ENCODE measurements around the gene DLK1. TPM values are rescaled to one million over a fixed set of nuclear protein-coding genes. Genes with fewer than 3 reads are reported as not detected.

DLK1 gene
- total and polyA plus RNA-seq, 8 donors, result 0.25 to 1.7 (median 1.6) TPM; not detected in 1

GRCh38 chr14:100782516-100783320 is 56.0 kb downstream of the DLK1 start:
- TF ChIP-seq CTCF (IDR thresholded peaks at IDR 0.05), result no peak
- Histone ChIP-seq H3K27ac (no peak overlapping the region), H3K9me3 (no peaks in the 10 kb centered on the region), H3K4me3 (no peak overlapping the region), H3K36me3 (no peaks in the 10 kb centered on the region), H3K27me3 (no peaks in the 10 kb centered on the region), H3K4me1 (no peaks in the 10 kb centered on the region)
- DNase-seq, result no peak
- intact Hi-C loops (cut with DNase I), result no loop called here
- no peak for ATAC-seq

DNA sequence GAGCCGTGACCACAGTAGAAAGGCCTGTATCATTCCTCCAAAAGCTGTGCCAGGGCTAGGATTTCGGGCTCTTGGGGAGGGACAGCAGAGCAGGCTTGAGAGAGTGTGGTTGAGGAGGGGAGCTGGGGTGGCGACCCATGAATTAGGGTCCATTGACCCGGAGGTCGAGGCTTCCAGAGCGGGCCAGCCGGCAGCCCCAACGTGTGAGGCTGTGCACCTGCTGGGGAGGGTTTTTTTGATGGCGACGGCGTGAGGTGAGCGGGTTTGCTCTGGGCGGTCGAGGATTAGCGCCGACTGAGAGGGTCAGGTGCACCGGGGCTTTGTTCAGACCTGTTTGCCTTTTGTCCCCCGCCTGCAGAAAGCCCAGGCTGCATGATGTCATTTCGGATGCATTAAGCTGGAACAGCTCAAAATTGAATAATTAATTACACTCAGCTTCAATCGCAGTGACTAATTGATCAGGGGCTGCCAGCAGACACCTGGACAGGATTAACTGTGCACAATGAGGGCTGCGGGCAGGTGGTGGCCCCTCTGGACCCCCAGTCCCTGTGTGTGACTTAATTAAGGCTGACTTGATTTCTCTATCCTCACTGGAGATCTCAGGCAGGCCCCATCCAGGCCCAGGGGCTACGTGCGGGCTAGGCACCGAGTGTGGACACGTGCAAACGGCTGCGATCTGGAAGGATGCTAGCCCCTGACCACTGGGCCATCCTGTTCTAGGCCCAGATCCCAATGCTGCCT is 57.1 kb downstream of the DLK1 start:
- no peak overlapping the region for H3K4me3 ChIP-seq
- intact Hi-C loops (cut with DNase I), result no loop called here
- no peak for TF ChIP-seq CTCF (IDR thresholded peaks at IDR 0.05)
- DNase-seq (peak in 1 of 4 donors; percentile 23), ATAC-seq (no peak)
- H3K36me3 ChIP-seq, result no peaks in the 10 kb centered on the region
- no peaks in the 10 kb centered on the region for H3K27me3 ChIP-seq
- no peaks in the 10 kb centered on the region for H3K4me1 ChIP-seq
- H3K27ac ChIP-seq, result no peak overlapping the region
- H3K9me3 ChIP-seq, result no peaks in the 10 kb centered on the region

DNA sequence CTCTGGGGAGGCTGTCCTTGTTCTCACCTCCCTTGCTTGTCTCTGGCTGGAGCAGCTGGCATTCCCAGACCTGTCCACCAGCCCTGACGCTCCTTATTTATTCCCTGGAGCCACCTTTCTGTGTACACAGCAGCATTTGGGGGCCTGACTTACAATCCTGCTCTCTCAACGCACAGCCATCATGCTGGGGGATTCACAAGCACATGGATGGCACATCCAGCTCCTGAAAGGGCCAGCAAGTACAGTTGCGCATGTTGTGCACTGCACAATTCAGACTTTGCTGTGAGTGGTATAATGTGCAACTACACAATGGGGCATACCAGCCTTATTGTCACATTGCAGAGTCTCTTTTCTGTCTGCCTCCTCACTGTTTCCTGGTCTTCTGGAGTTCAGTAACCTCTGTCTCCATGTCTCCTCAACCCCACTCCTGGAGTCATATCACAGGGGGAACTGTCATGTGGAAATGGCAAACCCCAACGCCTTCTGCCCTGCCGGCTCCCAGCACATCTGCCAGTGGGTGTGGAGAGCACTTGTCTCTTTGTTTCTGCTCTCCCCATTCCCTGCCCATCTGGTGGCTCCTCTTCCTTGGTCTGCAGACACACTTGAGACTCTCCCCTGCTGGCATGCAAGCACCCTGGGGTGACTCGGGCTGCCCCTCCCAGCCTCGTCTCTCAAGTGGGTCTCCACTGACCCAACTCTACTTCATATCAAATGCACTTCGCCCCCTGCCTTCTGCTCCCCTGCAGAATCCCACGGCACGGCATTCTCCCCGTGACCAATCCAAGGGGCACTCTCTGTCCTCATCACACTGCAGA is 58.0 kb downstream of the DLK1 start:
- intact Hi-C loops (cut with DNase I), result no loop called here
- Histone ChIP-seq H3K4me1 (no peaks in the 10 kb centered on the region), H3K9me3 (no peaks in the 10 kb centered on the region), H3K4me3 (no peak overlapping the region), H3K36me3 (no peaks in the 10 kb centered on the region), H3K27me3 (no peaks in the 10 kb centered on the region), H3K27ac (no peak overlapping the region)
- no peak for TF ChIP-seq CTCF (IDR thresholded peaks at IDR 0.05)
- ATAC-seq (no peak), DNase-seq (no peak)

- ATAC-seq, result no peak
- TF ChIP-seq CTCF (IDR thresholded peaks at IDR 0.05), result no peak
Measured at GRCh38 chr14:100785338-100785615, 58.6 kb downstream of the DLK1 start.

GRCh38 chr14:100785626-100786025 is 58.9 kb downstream of the DLK1 start:
- no peak overlapping the region for H3K27ac ChIP-seq
- no peaks in the 10 kb centered on the region for H3K4me1 ChIP-seq
- TF ChIP-seq CTCF (IDR thresholded peaks at IDR 0.05), result no peak
- H3K36me3 ChIP-seq, result no peaks in the 10 kb centered on the region
- H3K27me3 ChIP-seq, result peaks cover 0 to 2% of the 10 kb centered on the region in 2 donors
- ATAC-seq, result no peak
- no peak overlapping the region for H3K4me3 ChIP-seq
- intact Hi-C loops (cut with DNase I), result no loop called here
- H3K9me3 ChIP-seq, result no peaks in the 10 kb centered on the region
- no peak for DNase-seq

More at GRCh38 chr14:100785338-100785615, 58.6 kb downstream of the DLK1 start:
- H3K36me3 ChIP-seq, result no peaks in the 10 kb centered on the region
- DNase-seq, result no peak
- no peaks in the 10 kb centered on the region for H3K9me3 ChIP-seq
- no peaks in the 10 kb centered on the region for H3K4me1 ChIP-seq
- intact Hi-C loops (cut with DNase I), result no loop called here
- H3K4me3 ChIP-seq, result no peak overlapping the region
- H3K27me3 ChIP-seq, result no peaks in the 10 kb centered on the region
- no peak overlapping the region for H3K27ac ChIP-seq
